ENCODE results near the gene COG4. TPM values are rescaled to one million over a fixed set of nuclear protein-coding genes. Genes with fewer than 3 reads are reported as not detected.

The COG4 gene
- total RNA-seq, 1 experiment from 2014 or later, result 54.2 TPM

DNA sequence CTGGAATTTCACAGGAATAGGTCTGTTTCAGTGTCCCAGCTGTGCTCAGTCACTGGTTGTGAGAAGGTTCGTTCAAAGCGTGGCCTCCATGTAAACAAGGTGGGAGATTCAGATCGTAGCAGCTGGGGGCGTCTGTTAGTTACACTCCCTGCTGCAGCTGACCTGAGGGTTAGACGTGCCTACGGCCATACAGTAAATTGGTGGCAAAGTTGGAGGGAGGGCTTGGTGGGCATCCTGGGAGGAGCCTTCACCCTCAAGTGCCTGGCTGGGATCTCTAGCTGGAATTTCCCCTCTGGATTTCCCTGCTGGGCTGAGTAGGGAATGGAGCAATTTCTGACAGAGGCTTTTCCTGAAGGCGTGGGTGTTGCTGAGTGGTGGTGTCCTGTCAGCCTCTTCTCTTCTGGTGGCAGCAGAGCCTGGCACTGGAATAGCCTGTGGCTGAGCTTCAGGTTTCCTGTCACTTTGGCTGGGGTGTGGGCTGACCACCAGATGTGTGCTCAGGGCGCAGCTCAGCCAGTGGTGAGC lies 62.6 kb downstream of the COG4 start:
- peaks cover 0 to 6% of the 10 kb centered on the region in 2 experiments; a peak in 2 of 4 replicates for H3K4me1 ChIP-seq (ENCODE audit: control insufficient read depth in 1 of 2, insufficient read depth in 2 of 2, low read length in 2 of 2)
- no peaks in the 10 kb centered on the region for H3K9me2 ChIP-seq (ENCODE audit: insufficient read depth)
- H2AFZ ChIP-seq (ENCODE audit: low read depth, low read length, poor library complexity, severe bottlenecking), result no peak overlapping the region
- ATAC-seq (no peak; the same call in 1 of the 2 replicates), DNase-seq (ENCODE audit: low read depth, low spot score) (no peak)
- H3K27me3 ChIP-seq (ENCODE audit: insufficient read depth, low read length), result no peaks in the 10 kb centered on the region
- no peaks in the 10 kb centered on the region for H4K20me1 ChIP-seq (ENCODE audit: insufficient read depth)
- no peak overlapping the region for H3K4me2 ChIP-seq (ENCODE audit: low read length)
- ChIA-PET RAD21 (ENCODE audit: low non-redundant PET in 1 of 2, low total read pairs in 2 of 2, uncharacterized antibody in 2 of 2, unreplicated experiment in 2 of 2) (no interaction called here), POLR2A (no interaction called here), CTCF (no interaction called here)
- intact Hi-C loops (cut with micrococcal nuclease), result no loop called here
- no peak overlapping the region for H3K4me3 ChIP-seq (replicated peaks in 1 of 2; ENCODE audit: low read depth in 1 of 2, low read length in 2 of 2)
- no peaks in the 10 kb centered on the region for H3K79me2 ChIP-seq (ENCODE audit: insufficient read depth, low read length)
- TF ChIP-seq, protein P1, sequence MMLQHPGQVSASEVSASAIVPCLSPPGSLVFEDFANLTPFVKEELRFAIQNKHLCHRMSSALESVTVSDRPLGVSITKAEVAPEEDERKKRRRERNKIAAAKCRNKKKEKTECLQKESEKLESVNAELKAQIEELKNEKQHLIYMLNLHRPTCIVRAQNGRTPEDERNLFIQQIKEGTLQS (IDR thresholded peaks at IDR 0.05), result no peak
- no peaks in the 10 kb centered on the region for H3K36me3 ChIP-seq (ENCODE audit: control insufficient read depth in 1 of 2, insufficient read depth in 2 of 2, low read length in 2 of 2)
- no peak overlapping the region for H3K27ac ChIP-seq (ENCODE audit: low read depth, low read length)
- no peaks in the 10 kb centered on the region for H3K9me3 ChIP-seq (ENCODE audit: control insufficient read depth in 1 of 2, insufficient read depth in 1 of 2, low read depth in 1 of 2, low read length in 2 of 2)
- no TSS peak for BruUV-seq (replicated peaks)
- H3K9ac ChIP-seq (ENCODE audit: low read length), result no peak overlapping the region

DNA sequence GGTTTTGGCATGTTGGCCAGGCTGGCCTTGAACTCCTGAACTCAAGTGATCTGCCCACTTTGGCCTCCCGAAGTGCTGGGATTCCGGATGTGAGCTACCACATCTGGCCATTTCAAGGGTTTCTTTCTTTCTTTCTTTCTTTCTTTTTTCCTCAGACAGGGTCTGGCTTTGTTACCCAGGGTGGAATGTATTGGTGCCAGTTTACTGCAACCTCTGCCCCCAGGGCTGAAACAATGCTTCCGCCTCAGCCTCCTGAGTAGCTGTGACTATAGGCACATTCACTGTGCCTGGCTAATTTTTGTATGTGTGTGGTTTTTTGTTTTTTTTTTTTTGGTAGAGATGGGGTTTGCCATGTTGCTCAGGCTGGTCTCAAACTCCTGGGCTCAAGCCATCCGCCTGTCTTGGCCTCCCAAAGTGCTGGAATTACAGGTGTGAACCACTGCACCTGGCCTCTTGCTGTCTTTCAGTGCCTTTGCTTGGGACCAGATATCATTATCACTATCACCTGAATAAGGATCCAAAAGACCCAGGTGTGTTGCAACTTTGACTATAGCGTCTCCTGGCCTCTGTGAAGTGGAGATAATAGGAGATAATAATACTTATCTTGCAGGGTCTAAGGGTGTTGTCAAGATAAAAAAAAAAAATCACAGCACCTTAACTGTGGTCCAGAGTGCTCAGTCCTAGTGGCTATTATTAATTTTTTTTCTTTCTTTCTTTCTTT lies 65.7 kb downstream of the COG4 start:
- no peak for ATAC-seq
- DNase-seq (ENCODE audit: low read depth, low spot score), result no peak
- intact Hi-C loops (cut with micrococcal nuclease), result no loop called here
- Histone ChIP-seq H3K4me3 (replicated peaks in 1 of 2; ENCODE audit: low read depth in 1 of 2, low read length in 2 of 2) (no peak overlapping the region), H3K79me2 (ENCODE audit: insufficient read depth, low read length) (no peaks in the 10 kb centered on the region), H3K4me2 (ENCODE audit: low read length) (no peak overlapping the region), H4K20me1 (ENCODE audit: insufficient read depth) (no peaks in the 10 kb centered on the region), H3K9me3 (ENCODE audit: control insufficient read depth in 1 of 2, insufficient read depth in 1 of 2, low read depth in 1 of 2, low read length in 2 of 2) (no peaks in the 10 kb centered on the region), H3K27me3 (ENCODE audit: insufficient read depth, low read length) (no peaks in the 10 kb centered on the region), H3K27ac (ENCODE audit: low read depth, low read length) (no peak overlapping the region), H3K36me3 (ENCODE audit: control insufficient read depth in 1 of 2, insufficient read depth in 2 of 2, low read length in 2 of 2) (no peaks in the 10 kb centered on the region), H3K9ac (ENCODE audit: low read length) (no peak overlapping the region), H3K4me1 (ENCODE audit: control insufficient read depth in 1 of 2, insufficient read depth in 2 of 2, low read length in 2 of 2) (peaks cover 3 to 20% of the 10 kb centered on the region in 2 experiments; a peak in 2 of 4 replicates), H2AFZ (ENCODE audit: low read depth, low read length, poor library complexity, severe bottlenecking) (no peak overlapping the region), H3K9me2 (ENCODE audit: insufficient read depth) (no peaks in the 10 kb centered on the region)
- POLR2A ChIA-PET, result no interaction called here
- no peak for TF ChIP-seq SIN3A (IDR thresholded peaks at IDR 0.05; ENCODE audit: low read depth)
- BruUV-seq (replicated peaks), result no TSS peak
- RAD21 ChIA-PET (ENCODE audit: low non-redundant PET in 1 of 2, low total read pairs in 2 of 2, uncharacterized antibody in 2 of 2, unreplicated experiment in 2 of 2), result no interaction called here
- CTCF ChIA-PET, result no interaction called here
